ENCODE results near the gene VCAN.

Gene VCAN

DNA sequence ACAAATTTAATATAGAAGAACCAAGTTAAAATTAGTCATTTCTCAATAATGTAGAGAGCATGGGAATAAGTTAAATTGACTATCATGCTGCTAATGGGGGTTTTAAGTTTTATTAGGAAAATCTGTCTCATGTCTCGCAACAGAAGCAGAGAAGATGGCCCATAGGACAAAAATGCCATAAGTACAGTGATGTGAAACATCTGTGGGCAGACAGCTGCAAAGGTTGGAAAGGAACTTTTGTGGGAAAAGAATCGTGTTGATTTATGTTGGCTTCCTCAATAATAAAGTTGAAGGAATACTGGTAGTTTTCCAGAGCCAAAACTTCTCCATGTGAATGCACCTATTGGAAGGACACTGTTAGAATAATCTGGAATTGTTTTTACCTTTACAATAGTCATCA lies 44.8 kb downstream of the VCAN start (continued):
- TF ChIP-seq, protein P1, sequence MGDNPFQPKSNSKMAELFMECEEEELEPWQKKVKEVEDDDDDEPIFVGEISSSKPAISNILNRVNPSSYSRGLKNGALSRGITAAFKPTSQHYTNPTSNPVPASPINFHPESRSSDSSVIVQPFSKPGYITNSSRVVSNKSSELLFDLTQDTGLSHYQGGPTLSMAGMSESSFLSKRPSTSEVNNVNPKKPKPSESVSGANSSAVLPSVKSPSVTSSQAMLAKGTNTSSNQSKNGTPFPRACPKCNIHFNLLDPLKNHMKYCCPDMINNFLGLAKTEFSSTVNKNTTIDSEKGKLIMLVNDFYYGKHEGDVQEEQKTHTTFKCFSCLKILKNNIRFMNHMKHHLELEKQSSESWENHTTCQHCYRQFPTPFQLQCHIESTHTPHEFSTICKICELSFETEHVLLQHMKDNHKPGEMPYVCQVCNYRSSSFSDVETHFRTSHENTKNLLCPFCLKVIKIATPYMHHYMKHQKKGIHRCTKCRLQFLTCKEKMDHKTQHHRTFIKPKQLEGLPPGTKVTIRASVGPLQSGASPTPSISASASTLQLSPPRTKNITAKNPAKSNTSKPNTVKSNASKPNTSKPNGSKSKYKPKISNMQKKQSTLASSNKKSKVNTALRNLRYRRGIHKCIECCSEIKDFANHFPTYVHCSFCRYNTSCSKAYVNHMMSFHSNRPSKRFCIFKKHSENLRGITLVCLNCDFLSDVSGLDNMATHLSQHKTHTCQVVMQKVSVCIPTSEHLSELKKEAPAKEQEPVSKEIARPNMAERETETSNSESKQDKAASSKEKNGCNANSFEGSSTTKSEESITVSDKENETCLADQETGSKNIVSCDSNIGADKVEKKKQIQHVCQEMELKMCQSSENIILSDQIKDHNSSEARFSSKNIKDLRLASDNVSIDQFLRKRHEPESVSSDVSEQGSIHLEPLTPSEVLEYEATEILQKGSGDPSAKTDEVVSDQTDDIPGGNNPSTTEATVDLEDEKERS (tag by site-specific recombination; IDR thresholded peaks at IDR 0.05) = no peak
- no peak for TF ChIP-seq PRDM10 (tag by site-specific recombination; IDR thresholded peaks at IDR 0.05)

DNA sequence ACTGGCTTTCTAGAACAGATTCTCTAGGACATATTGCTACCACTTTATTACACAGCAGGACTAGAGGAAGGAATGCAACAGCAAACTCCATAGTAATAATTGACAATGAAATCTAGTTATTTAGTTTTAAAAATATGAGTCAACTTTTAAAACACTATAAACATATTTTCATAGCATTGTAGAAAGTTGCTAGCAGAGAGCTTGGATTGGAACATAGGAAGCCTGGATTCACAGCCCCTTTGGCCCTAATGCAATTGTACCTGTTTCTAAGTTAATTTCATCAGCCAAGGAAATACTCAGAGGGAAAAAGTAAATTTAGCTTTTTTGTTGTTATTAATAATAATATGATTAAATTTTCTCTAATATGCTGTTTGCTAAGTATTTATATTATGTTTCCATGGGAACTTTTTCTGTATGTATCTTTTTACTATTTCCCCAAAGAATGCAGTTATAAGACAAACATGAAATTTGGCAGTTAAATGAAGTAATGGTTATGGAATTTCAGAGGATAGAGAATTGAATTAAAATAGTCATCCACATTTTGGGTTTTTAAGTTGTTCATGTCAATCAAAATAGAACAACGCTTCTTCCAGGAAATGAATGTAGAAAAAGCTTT lies 45.6 kb downstream of the VCAN start:
- Histone ChIP-seq H3K4me3 (ENCODE audit: low read depth, low read length) (no peak overlapping the region), H3K36me3 (ENCODE audit: control insufficient read depth in 2 of 2, insufficient read depth in 1 of 2, low read length in 2 of 2) (peaks cover 40 to 50% of the 10 kb centered on the region in 2 experiments), H3K4me1 (ENCODE audit: control insufficient read depth, insufficient read depth, low read length) (no peaks in the 10 kb centered on the region), H3K27ac (ENCODE audit: extremely low read depth, low read depth, low read length) (no peak overlapping the region), H3K9me3 (ENCODE audit: control insufficient read depth, insufficient read depth, low read depth, low read length) (no peaks in the 10 kb centered on the region)
- ChIA-PET CTCF (interaction anchor here (0.6 kb wide), 1 partner anchor 1809 kb away, joined by 4 read pairs; no protein-coding TSS in a partner anchor), POLR2A (no interaction called here)
- no peak for TF ChIP-seq ZNF18 (tag by site-specific recombination; IDR thresholded peaks at IDR 0.05)
- no peak for TF ChIP-seq ZBTB8A (tag by site-specific recombination; IDR thresholded peaks at IDR 0.05)
- TF ChIP-seq HOXC10 (CRISPR knock-in tag; IDR thresholded peaks at IDR 0.05) = no peak
- TF ChIP-seq ZNF354C (tag by site-specific recombination; IDR thresholded peaks at IDR 0.05; ENCODE audit: borderline replicate concordance, low read depth) = no peak
- no peak for TF ChIP-seq ZBTB21 (tag by site-specific recombination; IDR thresholded peaks at IDR 0.05)
- no peak for TF ChIP-seq HOXA7 (CRISPR knock-in tag; IDR thresholded peaks at IDR 0.05; ENCODE audit: borderline replicate concordance)
- no peak for TF ChIP-seq ZSCAN5A (tag by site-specific recombination; IDR thresholded peaks at IDR 0.05)
- TF ChIP-seq, protein P2, sequence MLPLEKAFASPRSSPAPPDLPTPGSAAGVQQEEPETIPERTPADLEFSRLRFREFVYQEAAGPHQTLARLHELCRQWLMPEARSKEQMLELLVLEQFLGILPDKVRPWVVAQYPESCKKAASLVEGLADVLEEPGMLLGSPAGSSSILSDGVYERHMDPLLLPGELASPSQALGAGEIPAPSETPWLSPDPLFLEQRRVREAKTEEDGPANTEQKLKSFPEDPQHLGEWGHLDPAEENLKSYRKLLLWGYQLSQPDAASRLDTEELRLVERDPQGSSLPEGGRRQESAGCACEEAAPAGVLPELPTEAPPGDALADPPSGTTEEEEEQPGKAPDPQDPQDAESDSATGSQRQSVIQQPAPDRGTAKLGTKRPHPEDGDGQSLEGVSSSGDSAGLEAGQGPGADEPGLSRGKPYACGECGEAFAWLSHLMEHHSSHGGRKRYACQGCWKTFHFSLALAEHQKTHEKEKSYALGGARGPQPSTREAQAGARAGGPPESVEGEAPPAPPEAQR (tag by site-specific recombination; IDR thresholded peaks at IDR 0.05) = no peak

GRCh38 chr5:83517688-83518085 lies 46.1 kb downstream of the VCAN start:
- Histone ChIP-seq H3K4me3 (ENCODE audit: low read depth, low read length) (no peak overlapping the region), H3K27ac (ENCODE audit: extremely low read depth, low read depth, low read length) (no peak overlapping the region), H3K4me1 (ENCODE audit: control insufficient read depth, insufficient read depth, low read length) (no peaks in the 10 kb centered on the region), H3K9me3 (ENCODE audit: control insufficient read depth, insufficient read depth, low read depth, low read length) (no peaks in the 10 kb centered on the region), H3K36me3 (ENCODE audit: control insufficient read depth in 2 of 2, insufficient read depth in 1 of 2, low read length in 2 of 2) (peaks cover 35 to 44% of the 10 kb centered on the region in 2 experiments)
- ChIA-PET POLR2A (no interaction called here), CTCF (interaction anchor here (0.6 kb wide), 1 partner anchor 1809 kb away, joined by 4 read pairs; no protein-coding TSS in a partner anchor)
- TF ChIP-seq KLF9 (tag by site-specific recombination; IDR thresholded peaks at IDR 0.05; ENCODE audit: low read depth) = no peak
- no peak for TF ChIP-seq ZNF548 (tag by site-specific recombination; IDR thresholded peaks at IDR 0.05)

Data from HEK293 (cell line).